Esophagus squamous epithelium (tissue), 5 donors: ENCODE data around the gene FNTB. TPM values are rescaled to one million over a fixed set of nuclear protein-coding genes. Genes with fewer than 3 reads are reported as not detected.

ENCODE experiments used
- DNase-seq: peaks from one replicate; lab custom pipeline; 2025; lab: John Stamatoyannopoulos, UW
- H3K27ac ChIP-seq, 4 donors: fragments of 200-600 bp; sonication (generic); one replicate each; pipeline ENCODE4 v1.5.1; 2016 to 2019; ENCODE audit warnings: mild to moderate bottlenecking in 1 of 4
- H3K27me3 ChIP-seq, 4 donors: fragments of 200-600 bp; sonication (generic); 1 replicate in 3 of 4; 2 replicates in 1 of 4; pipeline versions ENCODE4 v1.5.1 to v1.6.0; 2017 to 2021; ENCODE audit warnings: antibody characterized with exemption in 1 of 4
- H3K36me3 ChIP-seq, 3 donors: fragments of 200-600 bp; sonication (generic); one replicate each; pipeline ENCODE4 v1.5.1; 2016 to 2019
- H3K4me1 ChIP-seq, 3 donors: fragments of 200-600 bp; sonication (generic); one replicate each; pipeline ENCODE4 v1.5.1; 2017 to 2019
- H3K4me3 ChIP-seq, 4 donors: fragments of 200-600 bp; sonication (generic); 1 replicate in 3 of 4; 2 replicates in 1 of 4; pipeline ENCODE4 v1.5.1; 2016 to 2019; ENCODE audit warnings: mild to moderate bottlenecking in 2 of 4, moderate library complexity in 1 of 4
- H3K9me3 ChIP-seq, 3 donors: fragments of 200-600 bp; sonication (generic); one replicate each; pipeline ENCODE4 v1.5.1; 2016 to 2019
- POLR2A ChIP-seq, 4 donors: fragments of 450-650 bp; IDR thresholded peaks; one replicate each; pipeline ENCODE4 v1.6.1; 2017; ENCODE audit warnings: antibody characterized with exemption in 4 of 4, mild to moderate bottlenecking in 4 of 4, moderate library complexity in 3 of 4
- WGBS, 2 donors: methylation state at CpG; one replicate each; pipeline ENCODE4 v1.1.5; 2018; 5-methylcytosine and 5-hydroxymethylcytosine counted together
- intact Hi-C: fragments of 100-400 bp; cut with DNase I; formaldehyde crosslinking; loops from one replicate; pipeline ENCODE4 v1.15.0; 2022
- total RNA-seq, 4 donors: library from RNA; depleted of rRNA; stranded (reverse); fragments of >200 nt; gene quantifications; one replicate each; pipeline ENCODE4 v1.1.0, GENCODE V29; 2016
- TF ChIP-seq, protein P1 (sequence below), 6 experiments: fragments of 450-650 bp in 4 of 6; fragments of 200-600 bp in 2 of 6; sonication (generic) in 2 of 6; IDR thresholded peaks; one replicate each; pipeline ENCODE4 v1.5.1; 2016 to 2019; ENCODE audit warnings: antibody characterized with exemption in 6 of 6, mild to moderate bottlenecking in 4 of 6, moderate library complexity in 4 of 6
- donor health status: DM: yes; HTN: yes; CAD: no.

FNTB gene
- total RNA-seq, 4 donors from 2014 or later, result 16.2 to 20.4 (median 18.2) TPM

DNA sequence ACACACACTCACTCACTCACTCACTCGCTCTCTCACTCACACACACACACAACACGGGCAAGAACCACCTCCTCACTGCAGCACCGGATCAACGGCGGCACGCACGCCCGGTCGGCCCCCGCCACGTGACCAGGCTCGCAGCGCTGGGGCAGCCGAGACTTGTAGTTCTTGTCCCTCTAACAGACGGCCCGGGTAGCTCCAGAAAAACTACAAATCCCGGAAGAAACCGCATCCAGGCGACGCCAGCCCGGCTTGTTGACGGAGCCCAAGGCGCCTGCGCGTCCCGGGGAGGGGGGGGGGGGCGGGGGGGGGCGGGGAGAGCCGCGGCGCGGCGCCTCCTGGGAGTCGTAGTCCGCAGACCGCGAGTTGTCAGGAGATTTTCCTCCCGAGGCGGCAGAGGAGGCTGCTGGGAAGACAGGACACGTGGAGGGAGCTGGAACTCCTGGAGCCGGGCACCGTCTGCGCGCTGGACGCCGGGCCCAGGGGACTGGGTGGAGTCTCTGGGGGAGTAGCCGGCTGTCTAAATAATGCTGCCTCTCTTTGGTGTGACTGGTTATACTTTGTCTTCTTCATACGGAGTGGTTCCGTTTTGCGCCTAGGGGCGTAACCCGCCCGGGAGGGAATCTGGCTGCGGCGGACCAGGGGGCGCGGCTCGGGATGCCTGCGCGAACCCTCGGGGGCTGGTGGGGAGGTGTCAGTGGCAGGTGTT, 115.9 kb downstream of the FNTB start, which contains the start of gene MAX:
Gene MAX, minus strand, starts transcription at position 77 of the 709 bp plus-strand sequence. CDS start 178 bp downstream, outside the sequence.
- H3K36me3 ChIP-seq, result peaks cover 0 to 17% (median 0%) of the 10 kb centered on the region in 3 donors
- peak; percentile 92 for DNase-seq
- intact Hi-C loops, result loop anchor here (10.0 kb wide), 1 partner anchor 108 kb away; no protein-coding TSS in a partner anchor
- TF ChIP-seq POLR2A (IDR thresholded peaks at IDR 0.05), result peak in 3 of 4 donors; percentile 69 to 89 (median 85)
- TF ChIP-seq, protein P1, sequence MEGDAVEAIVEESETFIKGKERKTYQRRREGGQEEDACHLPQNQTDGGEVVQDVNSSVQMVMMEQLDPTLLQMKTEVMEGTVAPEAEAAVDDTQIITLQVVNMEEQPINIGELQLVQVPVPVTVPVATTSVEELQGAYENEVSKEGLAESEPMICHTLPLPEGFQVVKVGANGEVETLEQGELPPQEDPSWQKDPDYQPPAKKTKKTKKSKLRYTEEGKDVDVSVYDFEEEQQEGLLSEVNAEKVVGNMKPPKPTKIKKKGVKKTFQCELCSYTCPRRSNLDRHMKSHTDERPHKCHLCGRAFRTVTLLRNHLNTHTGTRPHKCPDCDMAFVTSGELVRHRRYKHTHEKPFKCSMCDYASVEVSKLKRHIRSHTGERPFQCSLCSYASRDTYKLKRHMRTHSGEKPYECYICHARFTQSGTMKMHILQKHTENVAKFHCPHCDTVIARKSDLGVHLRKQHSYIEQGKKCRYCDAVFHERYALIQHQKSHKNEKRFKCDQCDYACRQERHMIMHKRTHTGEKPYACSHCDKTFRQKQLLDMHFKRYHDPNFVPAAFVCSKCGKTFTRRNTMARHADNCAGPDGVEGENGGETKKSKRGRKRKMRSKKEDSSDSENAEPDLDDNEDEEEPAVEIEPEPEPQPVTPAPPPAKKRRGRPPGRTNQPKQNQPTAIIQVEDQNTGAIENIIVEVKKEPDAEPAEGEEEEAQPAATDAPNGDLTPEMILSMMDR (IDR thresholded peaks at IDR 0.05), result peak in 1 of 6 experiments; percentile 4
- WGBS, 2 donors, result 0% methylated on average over 10 to 13 of the region's 61 CpGs
- peak within 1 kb of the TSS; percentile 95 to 100 (median 98) for H3K4me3 ChIP-seq
- peaks cover 11 to 45% (median 30%) of the 10 kb centered on the region in 3 donors for H3K4me1 ChIP-seq
- H3K9me3 ChIP-seq, result no peaks in the 10 kb centered on the region
- no peaks in the 10 kb centered on the region for H3K27me3 ChIP-seq
- peak within 1 kb of the TSS; percentile 95 to 99 (median 97) for H3K27ac ChIP-seq

DNA sequence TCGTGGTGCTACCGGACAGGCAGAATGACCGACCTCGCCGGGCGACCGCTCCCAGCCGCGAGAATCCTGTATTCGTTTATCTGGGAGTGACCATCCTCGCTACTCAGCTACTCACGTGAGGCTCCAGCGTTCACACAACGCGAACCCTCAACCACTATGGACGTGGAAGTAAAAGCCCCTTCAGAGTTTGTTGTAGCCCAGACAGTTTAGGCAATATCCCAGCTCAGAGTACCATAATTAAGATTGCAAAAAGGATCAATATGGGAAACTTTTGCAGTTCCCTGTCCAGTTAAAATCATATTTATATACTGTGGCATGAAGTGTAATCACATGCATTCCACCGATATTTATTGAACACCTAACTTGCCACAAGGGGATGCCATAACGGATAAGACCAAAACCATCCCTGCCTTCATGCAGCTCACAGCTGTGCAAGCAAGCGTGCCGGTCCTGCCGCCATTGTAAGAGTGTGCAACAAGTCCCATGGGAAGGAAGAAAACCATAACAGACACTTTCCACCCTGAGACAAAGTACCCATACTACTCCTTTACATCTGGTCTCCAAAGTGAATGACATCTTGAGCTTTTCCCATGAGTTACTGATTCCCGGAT, 116.6 kb downstream of the FNTB start:
- Histone ChIP-seq H3K27ac (peak overlapping the region; percentile 73 to 98 (median 84)), H3K4me3 (peak overlapping the region; percentile 95 to 100 (median 98)), H3K9me3 (no peaks in the 10 kb centered on the region), H3K4me1 (peaks cover 7 to 39% (median 23%) of the 10 kb centered on the region in 3 donors), H3K36me3 (peaks cover 0 to 11% (median 0%) of the 10 kb centered on the region in 3 donors), H3K27me3 (no peaks in the 10 kb centered on the region)
- TF ChIP-seq, protein P1 (IDR thresholded peaks at IDR 0.05), result peak in 1 of 6 experiments; percentile 18
- no peak for TF ChIP-seq POLR2A (IDR thresholded peaks at IDR 0.05)
- intact Hi-C loops, result loop anchor here (10.0 kb wide), 1 partner anchor 108 kb away; no protein-coding TSS in a partner anchor
- 9 to 20% methylated on average over 10 to 21 of the region's 22 CpGs for WGBS, 2 donors
- no peak for DNase-seq

DNA sequence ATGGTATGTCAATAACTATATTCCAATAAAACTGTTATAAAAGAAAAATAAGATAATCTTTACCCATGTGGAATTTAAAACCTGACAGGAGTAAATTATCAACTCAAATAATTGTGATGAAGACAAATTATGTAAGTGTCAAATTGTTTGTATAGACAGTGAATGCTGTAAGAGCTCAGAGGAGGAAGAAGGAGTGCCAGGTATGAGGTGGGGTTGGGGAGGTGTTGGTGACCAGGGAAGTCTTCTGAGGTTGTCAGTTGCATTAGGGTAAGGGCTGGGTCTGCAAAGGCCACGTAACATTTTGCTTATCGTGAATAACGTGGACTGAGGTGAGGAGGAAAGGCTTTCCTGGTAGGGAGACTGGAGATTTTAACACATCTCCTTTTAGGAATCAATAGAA, 118.1 kb downstream of the FNTB start:
- TF ChIP-seq POLR2A (IDR thresholded peaks at IDR 0.05), result no peak
- 95% methylated on average over 3 of the region's 3 CpGs for WGBS, 2 donors
- Histone ChIP-seq H3K27ac (no peak overlapping the region), H3K4me3 (no peak overlapping the region), H3K4me1 (peaks cover 7 to 23% (median 17%) of the 10 kb centered on the region in 3 donors), H3K9me3 (no peaks in the 10 kb centered on the region), H3K27me3 (no peaks in the 10 kb centered on the region), H3K36me3 (peaks cover 0 to 9% (median 0%) of the 10 kb centered on the region in 3 donors)
- intact Hi-C loops, result loop anchor here (10.0 kb wide), 1 partner anchor 110 kb away; no protein-coding TSS in a partner anchor
- DNase-seq, result no peak

DNA sequence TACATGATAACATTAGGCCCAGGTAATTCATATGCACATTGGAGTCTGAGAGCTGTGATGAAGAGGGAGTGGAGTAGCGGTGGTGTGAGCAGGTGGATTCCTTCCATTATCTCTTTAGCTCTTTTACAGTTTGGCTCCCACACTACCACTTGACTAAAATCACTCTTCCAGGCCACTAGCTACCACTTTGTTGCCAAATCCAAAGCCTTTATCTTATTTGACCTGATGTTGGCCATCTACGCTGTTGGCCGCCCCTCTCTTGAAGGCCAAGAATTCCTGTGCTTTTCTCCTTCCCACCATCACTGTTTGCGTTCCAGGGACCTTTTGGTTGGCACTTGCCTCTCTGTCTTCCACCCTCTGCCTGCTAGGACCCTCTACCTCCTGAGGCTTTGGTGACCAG, 119.6 kb downstream of the FNTB start:
- Histone ChIP-seq H3K27ac (no peak overlapping the region), H3K9me3 (no peaks in the 10 kb centered on the region), H3K4me1 (peaks cover 0 to 8% (median 4%) of the 10 kb centered on the region in 3 donors), H3K36me3 (no peaks in the 10 kb centered on the region), H3K4me3 (no peak overlapping the region), H3K27me3 (no peaks in the 10 kb centered on the region)
- intact Hi-C loops, result loop anchor here (10.0 kb wide), 1 partner anchor 112 kb away; no protein-coding TSS in a partner anchor
- TF ChIP-seq, protein P1 (IDR thresholded peaks at IDR 0.05), result no peak
- TF ChIP-seq POLR2A (IDR thresholded peaks at IDR 0.05), result no peak
- 94 to 97% methylated on average over 4 of the region's 4 CpGs for WGBS, 2 donors
- no peak for DNase-seq

DNA sequence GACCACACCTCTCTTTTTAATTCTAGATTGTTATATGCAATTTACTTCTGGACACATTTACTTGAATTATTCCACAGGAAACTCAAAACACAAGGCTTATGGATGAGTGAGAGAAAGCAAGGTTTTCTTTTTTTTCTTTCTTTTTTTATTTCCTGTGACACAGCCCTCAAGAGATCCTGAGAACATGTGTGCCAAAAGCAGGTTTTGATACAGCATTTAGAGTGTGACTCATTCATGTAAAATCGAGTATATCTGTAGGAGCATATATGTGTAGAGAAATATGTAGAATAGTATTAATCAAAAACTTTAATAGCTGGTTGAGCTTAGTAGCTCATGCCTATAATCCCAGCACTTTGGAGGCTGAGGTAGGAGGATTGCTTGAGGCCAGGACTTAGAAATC, 120.0 kb downstream of the FNTB start:
- H3K4me3 ChIP-seq, result no peak overlapping the region
- no peak for DNase-seq
- no peaks in the 10 kb centered on the region for H3K9me3 ChIP-seq
- peaks cover 0 to 7% (median 4%) of the 10 kb centered on the region in 3 donors for H3K4me1 ChIP-seq
- no peak overlapping the region for H3K27ac ChIP-seq
- TF ChIP-seq, protein P1 (IDR thresholded peaks at IDR 0.05), result no peak
- no peaks in the 10 kb centered on the region for H3K27me3 ChIP-seq
- no peaks in the 10 kb centered on the region for H3K36me3 ChIP-seq
- 32 to 41% methylated on average over 1 of the region's 1 CpG for WGBS, 2 donors
- intact Hi-C loops, result loop anchor here (10.0 kb wide), 1 partner anchor 112 kb away; no protein-coding TSS in a partner anchor
